Hindlimb muscle (tissue), 1 donor: ENCODE data around the gene MARS1. TPM values are rescaled to one million over a fixed set of nuclear protein-coding genes. Genes with fewer than 3 reads are reported as not detected.
"Not testable (repeated sequence)": the region's sequence is repeated elsewhere in the genome, so short reads cannot be mapped to it uniquely, and the experiment has no call there.

Experiments used
- DNase-seq: peaks from one replicate; pipeline ENCODE4 v3.0.0-alpha.2; 2013
- polyA plus RNA-seq: library from polyadenylated mRNA; unstranded; fragments of 120-200 nt; gene quantifications from one replicate; pipeline ENCODE4 v1.2.1, GENCODE V29; 2013; ENCODE audit not compliant: insufficient read length

Gene MARS1
- polyA plus RNA-seq, 1 donor, result 98.7 TPM

DNA sequence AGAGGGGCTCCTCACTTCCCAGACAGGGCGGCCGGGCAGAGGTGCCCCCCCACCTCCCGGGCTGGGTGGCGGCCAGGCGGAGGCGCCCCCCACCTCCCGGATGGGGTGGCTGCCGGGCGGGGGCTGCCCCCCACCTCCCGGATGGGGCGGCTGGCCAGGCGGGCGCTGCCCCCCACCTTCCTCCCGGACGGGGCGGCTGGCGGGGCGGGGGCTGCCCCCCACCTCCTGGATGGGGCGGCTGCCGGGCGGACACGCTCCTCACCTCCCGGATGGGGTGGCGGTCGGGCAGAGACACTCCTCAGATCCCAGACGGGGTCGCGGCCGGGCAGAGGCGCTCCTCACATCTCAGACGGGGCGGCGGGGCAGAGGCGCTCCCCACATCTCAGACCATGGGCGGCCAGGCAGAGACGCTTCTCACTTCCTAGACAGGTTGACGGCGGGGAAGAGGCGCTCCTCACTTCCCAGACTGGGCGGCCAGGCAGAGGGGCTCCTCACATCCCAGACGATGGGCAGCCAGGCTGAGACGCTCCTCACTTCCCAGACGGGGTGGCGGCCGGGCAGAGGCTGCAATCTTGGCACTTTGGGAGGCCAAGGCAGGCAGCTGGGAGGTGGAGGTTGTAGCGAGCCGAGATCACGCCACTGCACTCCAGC lies 7.3 kb downstream of the MARS1 start:
- not testable (repeated sequence) for DNase-seq

GRCh38 chr12:57496822-57497221 lies 9.0 kb downstream of the MARS1 start:
- DNase-seq, result no peak

- DNase-seq, result no peak
Measured at GRCh38 chr12:57497223-57498131, 9.6 kb downstream of the MARS1 start.

GRCh38 chr12:57498132-57498502 lies 10.2 kb downstream of the MARS1 start:
- DNase-seq, result no peak

- no peak for DNase-seq
Measured at GRCh38 chr12:57498571-57498970, 10.7 kb downstream of the MARS1 start.

DNA sequence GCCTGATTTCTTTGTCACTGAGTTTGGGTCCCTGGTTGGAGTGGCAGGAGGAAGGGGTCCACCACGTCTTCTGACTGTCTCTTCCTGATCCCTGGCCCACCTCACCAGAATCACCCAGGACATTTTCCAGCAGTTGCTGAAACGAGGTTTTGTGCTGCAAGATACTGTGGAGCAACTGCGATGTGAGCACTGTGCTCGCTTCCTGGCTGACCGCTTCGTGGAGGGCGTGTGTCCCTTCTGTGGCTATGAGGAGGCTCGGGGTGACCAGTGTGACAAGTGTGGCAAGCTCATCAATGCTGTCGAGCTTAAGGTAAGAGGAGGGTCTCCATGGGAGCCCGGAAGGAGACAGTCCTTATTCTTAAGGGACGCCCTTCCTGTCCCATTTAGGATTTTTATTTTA lies 12.3 kb downstream of the MARS1 start:
- DNase-seq, result no peak

DNA sequence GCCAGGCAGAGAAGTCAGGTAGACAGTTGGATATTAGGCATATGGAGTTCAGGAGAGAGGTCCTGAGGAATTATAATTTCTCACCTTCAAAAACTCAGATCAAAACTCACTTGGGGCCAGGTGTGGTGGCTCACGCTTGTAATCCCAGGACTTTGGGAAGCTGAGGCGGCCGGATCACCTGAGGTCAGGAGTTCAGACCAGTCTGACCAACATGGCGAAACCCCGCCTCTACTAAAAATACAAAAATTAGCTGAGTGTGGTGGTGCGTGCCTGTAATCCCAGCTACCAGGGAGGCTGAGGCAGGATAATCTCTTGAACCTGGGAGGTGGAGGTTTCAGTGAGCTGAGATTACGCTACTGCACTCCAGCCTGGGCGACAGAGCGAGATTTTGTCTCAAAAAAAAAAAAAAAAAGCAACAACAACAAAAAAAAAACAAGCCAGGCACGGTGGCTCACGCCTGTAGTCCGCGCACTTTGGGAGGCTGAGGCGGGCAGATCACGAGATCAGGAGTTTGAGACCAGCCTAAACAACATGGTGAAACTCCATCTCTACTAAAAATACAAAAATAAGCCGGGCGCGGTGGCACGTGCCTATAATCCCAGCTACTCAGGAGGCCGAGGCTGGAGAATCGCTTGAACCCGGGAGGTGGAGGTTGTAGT lies 14.6 kb downstream of the MARS1 start:
- DNase-seq, result not testable (repeated sequence)

- DNase-seq, result not testable (repeated sequence)
Measured at GRCh38 chr12:57506541-57506940, 18.7 kb downstream of the MARS1 start.

DNA sequence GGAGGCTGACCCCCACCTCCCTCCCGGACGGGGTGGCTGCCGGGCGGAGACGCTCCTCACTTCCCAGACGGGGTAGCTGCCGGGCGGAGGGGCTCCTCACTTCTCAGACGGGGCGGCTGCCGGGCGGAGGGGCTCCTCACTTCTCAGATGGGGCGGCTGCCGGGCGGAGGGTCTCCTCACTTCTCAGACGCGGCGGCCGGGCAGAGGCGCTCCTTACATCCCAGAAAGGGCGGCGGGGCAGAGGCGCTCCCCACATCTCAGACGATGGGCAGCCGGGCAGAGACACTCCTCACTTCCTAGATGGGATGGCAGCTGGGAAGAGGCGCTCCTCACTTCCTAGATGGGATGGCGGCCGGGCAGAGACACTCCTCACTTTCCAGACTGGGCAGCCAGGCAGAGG lies 19.9 kb downstream of the MARS1 start:
- not testable (repeated sequence) for DNase-seq

DNA sequence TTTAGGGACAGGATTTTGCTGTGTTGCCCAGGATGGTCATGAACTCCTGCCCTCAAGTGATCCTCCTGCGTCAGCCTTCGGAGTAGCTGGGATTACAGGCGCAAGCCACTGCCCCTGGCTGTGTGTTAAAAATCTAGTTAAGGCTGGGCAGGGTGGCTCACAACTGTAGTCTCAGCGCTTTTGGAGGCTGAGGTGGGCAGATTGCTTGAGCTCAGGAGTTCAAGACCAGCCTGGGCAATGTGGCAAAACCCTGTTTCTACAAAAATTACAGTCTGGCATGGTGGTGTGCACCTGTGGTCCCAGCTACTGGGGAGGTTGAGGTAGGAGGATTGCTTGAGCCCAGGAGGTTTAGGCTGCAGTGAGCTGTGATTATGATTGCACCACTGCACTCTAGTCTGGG lies 23.3 kb downstream of the MARS1 start:
- no peak for DNase-seq

DNA sequence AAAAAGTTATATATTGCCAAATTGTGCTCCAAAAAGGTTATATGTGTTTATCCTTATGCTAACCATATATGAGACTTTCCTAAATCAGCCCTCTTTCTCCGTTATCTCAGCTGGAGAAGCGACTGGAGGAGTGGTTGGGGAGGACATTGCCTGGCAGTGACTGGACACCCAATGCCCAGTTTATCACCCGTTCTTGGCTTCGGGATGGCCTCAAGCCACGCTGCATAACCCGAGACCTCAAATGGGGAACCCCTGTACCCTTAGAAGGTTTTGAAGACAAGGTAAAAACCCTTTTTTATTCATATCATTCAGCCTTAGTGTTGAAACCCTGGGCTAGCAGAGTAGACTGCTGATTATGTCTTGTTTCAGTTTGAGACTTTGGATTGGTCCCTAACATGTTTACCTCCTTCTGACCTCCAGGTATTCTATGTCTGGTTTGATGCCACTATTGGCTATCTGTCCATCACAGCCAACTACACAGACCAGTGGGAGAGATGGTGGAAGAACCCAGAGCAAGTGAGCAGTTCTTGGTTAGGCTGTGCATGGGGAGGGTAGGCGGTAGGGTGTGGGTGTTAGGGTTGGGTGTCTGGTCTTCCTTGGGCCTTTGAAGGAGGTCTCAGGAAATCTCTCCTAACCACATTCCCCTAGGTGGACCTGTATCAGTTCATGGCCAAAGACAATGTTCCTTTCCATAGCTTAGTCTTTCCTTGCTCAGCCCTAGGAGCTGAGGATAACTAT lies 23.9 kb downstream of the MARS1 start:
- DNase-seq, result no peak

GRCh38 chr12:57512665-57513064 lies 24.8 kb downstream of the MARS1 start:
- no peak for DNase-seq

DNA sequence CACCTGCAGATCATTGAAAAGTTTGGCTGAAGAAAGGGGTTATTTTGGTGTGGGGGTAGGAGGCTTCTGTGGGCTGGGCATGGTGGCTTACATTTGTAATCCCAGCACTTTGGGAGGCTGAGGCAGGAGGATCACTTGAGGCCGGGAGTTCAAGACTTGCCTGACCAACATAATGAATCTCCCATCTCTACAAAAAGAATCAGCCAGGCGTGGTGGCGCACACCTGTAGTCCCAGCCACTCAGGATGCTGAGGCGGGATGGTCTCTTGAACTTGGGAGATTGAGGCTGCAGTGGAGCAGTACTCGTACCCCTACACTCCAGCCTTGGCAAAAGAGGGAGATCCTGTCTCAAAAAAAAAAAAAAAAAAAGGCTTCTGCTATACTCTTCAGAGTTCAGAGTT lies 25.4 kb downstream of the MARS1 start:
- no peak for DNase-seq

- not testable (repeated sequence) for DNase-seq
Measured at GRCh38 chr12:57513677-57514076, 25.8 kb downstream of the MARS1 start.

- not testable (repeated sequence) for DNase-seq
Measured at GRCh38 chr12:57514246-57514645, 26.4 kb downstream of the MARS1 start.

GRCh38 chr12:57514720-57515407 lies 27.0 kb downstream of the MARS1 start:
- no peak for DNase-seq

DNA sequence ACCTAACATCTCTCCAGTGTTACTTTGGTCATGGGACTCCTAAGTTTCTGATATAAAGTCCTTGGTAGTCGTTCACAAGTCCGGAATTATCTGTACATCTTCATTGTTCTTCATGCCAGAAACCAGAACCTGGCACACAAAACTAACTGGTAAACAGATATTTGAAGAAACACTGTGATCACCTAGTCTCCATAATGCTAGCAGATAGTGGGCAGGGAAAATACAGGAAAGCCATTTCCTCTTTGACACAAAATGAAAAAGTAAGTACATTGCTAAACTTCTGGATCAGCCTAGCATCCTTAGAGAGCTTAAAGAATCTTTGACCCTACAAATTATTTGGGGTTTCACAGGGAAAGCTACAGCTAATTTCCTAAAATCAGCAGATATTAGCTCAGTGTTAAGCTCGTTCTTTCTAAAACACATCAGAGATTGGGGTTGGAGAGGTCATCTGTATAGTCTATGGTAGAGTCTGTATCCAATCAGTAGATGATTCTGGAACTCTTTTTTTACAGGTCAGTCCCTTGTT lies 27.6 kb downstream of the MARS1 start:
- DNase-seq, result no peak

DNA sequence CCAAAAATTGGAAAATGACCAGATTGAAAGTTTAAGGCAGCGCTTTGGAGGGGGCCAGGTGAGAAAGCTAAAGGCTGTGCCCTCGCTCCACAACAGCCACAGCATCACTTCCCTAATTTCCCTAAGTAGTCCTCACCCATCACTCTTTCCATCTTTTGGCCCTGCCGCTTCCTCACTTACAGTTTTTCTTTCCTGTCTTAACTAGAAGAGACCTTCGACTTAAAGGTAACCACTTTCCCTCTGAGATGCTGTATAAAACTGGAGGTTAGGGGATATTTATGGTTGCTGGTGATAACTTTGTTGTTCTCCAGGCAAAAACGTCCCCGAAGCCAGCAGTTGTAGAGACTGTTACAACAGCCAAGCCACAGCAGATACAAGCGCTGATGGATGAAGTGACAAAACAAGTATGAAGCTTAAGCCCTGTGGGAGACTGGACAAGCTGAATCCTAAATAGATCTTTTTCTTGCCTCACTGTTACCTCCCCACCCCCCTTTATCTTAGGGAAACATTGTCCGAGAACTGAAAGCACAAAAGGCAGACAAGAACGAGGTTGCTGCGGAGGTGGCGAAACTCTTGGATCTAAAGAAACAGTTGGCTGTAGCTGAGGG lies 28.2 kb downstream of the MARS1 start:
- no peak for DNase-seq

GRCh38 chr12:57516617-57517153 lies 28.8 kb downstream of the MARS1 start:
- DNase-seq, result no peak

DNA sequence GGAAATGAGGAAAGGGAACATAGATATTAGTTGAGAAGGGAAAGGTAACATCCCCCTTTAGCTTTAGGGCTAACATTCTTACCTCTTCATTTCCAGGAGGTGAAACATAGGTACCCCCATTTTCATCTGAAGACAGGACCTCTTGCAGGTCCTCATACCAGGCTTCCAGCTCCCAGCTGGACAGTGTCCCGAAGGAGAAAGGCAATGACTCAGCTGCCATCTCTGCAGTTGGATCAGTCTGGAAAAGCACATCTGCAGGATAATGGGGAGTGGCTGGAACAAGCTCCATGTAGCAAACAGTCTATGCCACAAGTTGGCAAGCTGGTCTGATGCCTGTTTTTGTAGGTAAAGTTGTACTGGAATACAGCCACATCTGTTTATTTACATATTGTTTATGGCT lies 29.3 kb downstream of the MARS1 start:
- no peak for DNase-seq

GRCh38 chr12:57517718-57518117 lies 29.9 kb downstream of the MARS1 start:
- not testable (repeated sequence) for DNase-seq
